BLaER1 (cell line): ENCODE measurements around the gene ESPN.
A peak's percentile ranks its signal among the peaks of the same experiment; 100 is the strongest.
"Not testable (repeated sequence)": the region's sequence is repeated elsewhere in the genome, so short reads cannot be mapped to it uniquely, and the experiment has no call there.

Experiments
- H3K27ac ChIP-seq: shearing (Covaris generic); formaldehyde crosslinking; 2 replicates; pipeline ENCODE4 v1.8.1; 2022
- H3K27me3 ChIP-seq: shearing (Covaris generic); formaldehyde crosslinking; 2 replicates; pipeline ENCODE4 v1.8.1; 2022
- H3K36me3 ChIP-seq: shearing (Covaris generic); formaldehyde crosslinking; 2 replicates; pipeline ENCODE4 v1.8.1; 2022
- H3K4me1 ChIP-seq: shearing (Covaris generic); formaldehyde crosslinking; 2 replicates; pipeline ENCODE4 v1.8.1; 2022
- H3K4me2 ChIP-seq: shearing (Covaris generic); formaldehyde crosslinking; 2 replicates; pipeline ENCODE4 v1.8.1; 2022
- H3K4me3 ChIP-seq: shearing (Covaris generic); formaldehyde crosslinking; 2 replicates; pipeline ENCODE4 v1.8.1; 2022
- H3K9ac ChIP-seq: shearing (Covaris generic); formaldehyde crosslinking; 2 replicates; pipeline ENCODE4 v1.8.1; 2022
- H3K9me3 ChIP-seq: shearing (Covaris generic); formaldehyde crosslinking; 2 replicates; pipeline ENCODE4 v1.8.1; 2022
- H4K20me1 ChIP-seq: shearing (Covaris generic); formaldehyde crosslinking; 2 replicates; pipeline ENCODE4 v1.8.1; 2022
- Cebpa-rat ChIP-seq: shearing (Covaris generic); IDR thresholded peaks from 2 replicates; pipeline ENCODE4 v1.8.1; 2022

The ESPN gene

DNA sequence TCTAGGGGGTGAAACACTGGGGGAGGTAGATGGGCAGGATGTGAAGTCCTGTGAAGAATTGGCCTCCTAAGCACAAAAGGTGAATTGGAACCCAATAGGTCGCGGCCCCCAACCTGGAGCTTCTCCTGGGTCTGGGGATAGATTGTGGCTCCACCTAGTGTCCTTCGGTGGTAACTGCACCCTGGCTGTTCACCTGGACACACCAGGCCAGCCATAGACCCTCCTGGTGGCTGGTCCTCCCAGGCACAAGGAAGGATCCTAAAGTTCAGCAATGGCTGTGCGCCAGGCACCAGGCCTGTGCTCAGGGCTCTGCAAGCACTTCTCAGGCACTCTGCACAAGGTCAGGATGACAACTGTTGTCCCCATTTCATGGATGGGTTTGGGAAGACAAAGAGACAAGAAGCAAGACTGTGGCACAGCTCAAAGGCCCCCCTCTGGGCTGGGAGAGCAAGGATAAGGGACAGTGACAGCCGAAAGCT is 13.5 kb downstream of the ESPN start:
- no peak overlapping the region for H3K4me3 ChIP-seq
- H3K36me3 ChIP-seq, result no peaks in the 10 kb centered on the region
- peaks cover 24% of the 10 kb centered on the region for H3K27me3 ChIP-seq
- peaks cover 52% of the 10 kb centered on the region for H3K4me1 ChIP-seq
- no peaks in the 10 kb centered on the region for H3K9me3 ChIP-seq
- H3K27ac ChIP-seq, result no peak overlapping the region
- no peak for TF ChIP-seq Cebpa-rat
- H4K20me1 ChIP-seq, result no peaks in the 10 kb centered on the region; the same call in 1 of the 2 replicates
- H3K9ac ChIP-seq, result 0 out of 2 replicates have a peak overlapping the region, but pooled peaks have one; percentile 4
- H3K4me2 ChIP-seq, result peak overlapping the region; percentile 82

DNA sequence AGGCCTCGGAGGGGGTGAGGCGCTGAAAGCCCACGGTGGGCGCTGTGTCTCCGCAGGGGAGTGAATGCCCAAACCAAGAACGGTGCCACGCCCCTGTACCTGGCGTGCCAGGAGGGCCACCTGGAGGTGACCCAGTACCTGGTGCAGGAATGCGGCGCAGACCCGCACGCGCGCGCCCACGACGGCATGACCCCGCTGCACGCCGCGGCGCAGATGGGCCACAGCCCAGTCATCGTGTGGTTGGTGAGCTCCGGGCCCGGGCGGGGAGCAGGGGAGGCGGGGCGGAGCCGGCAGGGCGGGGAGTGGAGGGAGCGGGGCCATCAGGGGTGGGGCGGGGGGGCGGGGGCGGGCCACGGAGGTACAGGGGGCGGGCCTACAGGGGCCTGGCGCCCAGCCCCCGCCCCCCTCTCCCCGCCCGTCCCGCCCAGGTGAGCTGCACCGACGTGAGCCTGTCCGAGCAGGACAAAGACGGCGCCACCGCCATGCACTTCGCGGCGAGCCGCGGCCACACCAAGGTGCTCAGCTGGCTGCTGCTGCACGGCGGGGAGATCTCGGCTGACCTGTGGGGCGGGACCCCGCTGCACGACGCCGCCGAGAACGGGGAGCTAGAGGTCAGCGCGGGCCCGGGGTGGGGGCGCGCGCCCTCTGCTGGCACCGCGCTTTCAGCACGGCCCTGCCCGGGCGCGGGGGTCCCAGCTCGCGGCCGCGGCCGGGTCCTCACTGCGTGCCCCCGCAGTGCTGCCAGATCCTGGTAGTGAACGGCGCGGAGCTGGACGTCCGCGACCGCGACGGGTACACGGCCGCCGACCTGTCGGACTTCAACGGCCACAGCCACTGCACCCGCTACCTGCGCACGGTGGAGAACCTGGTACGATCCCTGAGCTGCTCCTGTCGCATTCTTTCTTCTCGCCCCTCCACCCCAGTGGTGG is 15.9 kb downstream of the ESPN start:
- H3K27ac ChIP-seq, result no peak overlapping the region
- no peak overlapping the region for H3K9ac ChIP-seq
- H3K4me1 ChIP-seq, result peaks cover 41% of the 10 kb centered on the region
- H3K4me3 ChIP-seq, result peak overlapping the region; percentile 51
- H3K9me3 ChIP-seq, result no peaks in the 10 kb centered on the region
- H4K20me1 ChIP-seq, result no peaks in the 10 kb centered on the region; the same call in 1 of the 2 replicates
- no peak for TF ChIP-seq Cebpa-rat
- H3K27me3 ChIP-seq, result peaks cover 47% of the 10 kb centered on the region
- no peaks in the 10 kb centered on the region for H3K36me3 ChIP-seq
- H3K4me2 ChIP-seq, result peak overlapping the region; percentile 82

DNA sequence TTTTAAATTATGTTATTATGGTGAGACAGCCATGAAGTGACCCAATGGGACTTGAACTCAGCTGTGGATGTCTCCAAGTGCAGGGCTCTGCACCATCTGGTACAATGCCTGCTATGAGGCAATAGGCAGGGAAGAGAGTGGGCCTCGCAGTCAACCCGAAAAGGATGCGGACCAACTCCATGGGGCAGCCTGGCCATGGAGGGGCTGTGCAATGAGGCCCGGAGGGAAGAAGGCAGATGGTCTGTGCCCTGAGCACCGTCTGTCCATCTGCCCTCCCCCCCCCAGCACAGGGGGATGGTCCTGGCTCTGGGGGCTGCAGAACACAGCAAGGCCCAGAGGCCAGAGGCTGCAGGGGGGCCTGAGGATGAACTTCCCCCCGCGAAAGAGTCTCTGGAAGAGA is 17.0 kb downstream of the ESPN start:
- no peak for TF ChIP-seq Cebpa-rat
- Histone ChIP-seq H3K36me3 (no peaks in the 10 kb centered on the region), H3K4me3 (no peak overlapping the region), H3K4me2 (no peak overlapping the region), H4K20me1 (peaks cover 3% of the 10 kb centered on the region), H3K9ac (no peak overlapping the region), H3K9me3 (no peaks in the 10 kb centered on the region), H3K4me1 (peaks cover 42% of the 10 kb centered on the region), H3K27me3 (peaks cover 58% of the 10 kb centered on the region), H3K27ac (no peak overlapping the region)

DNA sequence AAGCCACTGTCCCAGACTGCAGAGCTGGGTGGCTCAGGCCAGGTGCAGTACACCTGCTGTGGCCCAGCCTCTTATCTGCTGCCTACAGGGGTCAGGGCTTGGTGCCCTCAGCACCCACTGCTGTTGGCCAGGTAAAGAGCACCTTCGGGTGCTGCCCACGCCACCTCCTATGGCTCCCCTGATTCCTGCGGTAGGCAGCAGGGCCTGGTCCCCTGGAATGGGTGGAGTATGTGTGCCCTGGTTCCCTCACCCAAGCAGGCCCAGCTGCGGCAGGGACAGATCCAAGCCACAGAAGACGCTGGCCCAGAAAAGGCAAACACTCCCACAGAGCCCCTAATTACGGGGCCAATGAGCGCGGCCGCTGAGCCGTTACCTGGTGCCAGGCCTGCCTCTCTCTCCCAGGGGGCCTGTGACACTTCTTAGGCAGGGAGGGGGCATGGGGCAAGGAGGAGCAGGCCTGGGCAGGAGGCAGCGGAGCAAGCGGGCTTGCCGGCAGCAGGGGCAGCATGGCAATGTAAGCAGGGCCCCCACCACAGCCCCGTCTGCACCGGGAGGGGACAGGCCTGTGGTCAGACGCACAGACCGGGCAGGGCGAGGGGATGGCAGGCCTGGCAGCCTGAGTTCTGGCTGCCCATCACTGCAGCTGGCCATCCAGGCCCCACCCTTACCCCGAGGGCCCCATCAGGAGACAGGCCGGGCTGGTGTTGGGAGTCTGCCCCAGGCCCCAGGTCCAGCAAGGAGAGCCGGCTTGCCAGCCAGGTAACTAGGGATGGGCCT is 19.0 kb downstream of the ESPN start:
- H3K9ac ChIP-seq, result no peak overlapping the region
- H4K20me1 ChIP-seq, result peaks cover 22% of the 10 kb centered on the region
- peaks cover 46% of the 10 kb centered on the region for H3K4me1 ChIP-seq
- H3K36me3 ChIP-seq, result no peaks in the 10 kb centered on the region
- no peaks in the 10 kb centered on the region for H3K9me3 ChIP-seq
- H3K27ac ChIP-seq, result no peak overlapping the region
- H3K4me2 ChIP-seq, result peak overlapping the region; percentile 34; the same call in 1 of the 2 replicates
- peaks cover 77% of the 10 kb centered on the region for H3K27me3 ChIP-seq
- TF ChIP-seq Cebpa-rat, result no peak
- no peak overlapping the region for H3K4me3 ChIP-seq

DNA sequence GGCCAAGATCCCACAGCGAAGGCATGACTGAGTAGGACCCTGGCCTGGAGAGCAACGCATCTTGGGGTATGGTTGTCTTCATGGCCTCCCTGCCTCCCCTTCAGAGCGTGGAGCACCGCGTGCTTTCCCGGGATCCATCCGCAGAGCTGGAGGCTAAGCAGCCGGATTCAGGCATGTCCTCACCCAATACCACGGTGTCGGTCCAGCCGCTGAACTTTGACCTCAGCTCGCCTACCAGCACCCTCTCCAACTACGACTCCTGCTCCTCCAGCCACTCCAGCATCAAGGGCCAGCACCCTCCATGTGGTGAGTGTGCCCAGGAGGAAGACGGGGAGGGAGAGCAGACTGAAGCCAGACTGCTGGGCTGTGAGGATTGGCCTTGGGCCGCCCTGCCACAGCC is 19.8 kb downstream of the ESPN start:
- no peak overlapping the region for H3K4me3 ChIP-seq
- no peak overlapping the region for H3K27ac ChIP-seq
- H3K27me3 ChIP-seq, result peaks cover 86% of the 10 kb centered on the region
- no peaks in the 10 kb centered on the region for H3K9me3 ChIP-seq
- no peak overlapping the region for H3K9ac ChIP-seq
- no peak for TF ChIP-seq Cebpa-rat
- H4K20me1 ChIP-seq, result peaks cover 31% of the 10 kb centered on the region
- H3K36me3 ChIP-seq, result no peaks in the 10 kb centered on the region
- peaks cover 39% of the 10 kb centered on the region for H3K4me1 ChIP-seq
- H3K4me2 ChIP-seq, result no peak overlapping the region

DNA sequence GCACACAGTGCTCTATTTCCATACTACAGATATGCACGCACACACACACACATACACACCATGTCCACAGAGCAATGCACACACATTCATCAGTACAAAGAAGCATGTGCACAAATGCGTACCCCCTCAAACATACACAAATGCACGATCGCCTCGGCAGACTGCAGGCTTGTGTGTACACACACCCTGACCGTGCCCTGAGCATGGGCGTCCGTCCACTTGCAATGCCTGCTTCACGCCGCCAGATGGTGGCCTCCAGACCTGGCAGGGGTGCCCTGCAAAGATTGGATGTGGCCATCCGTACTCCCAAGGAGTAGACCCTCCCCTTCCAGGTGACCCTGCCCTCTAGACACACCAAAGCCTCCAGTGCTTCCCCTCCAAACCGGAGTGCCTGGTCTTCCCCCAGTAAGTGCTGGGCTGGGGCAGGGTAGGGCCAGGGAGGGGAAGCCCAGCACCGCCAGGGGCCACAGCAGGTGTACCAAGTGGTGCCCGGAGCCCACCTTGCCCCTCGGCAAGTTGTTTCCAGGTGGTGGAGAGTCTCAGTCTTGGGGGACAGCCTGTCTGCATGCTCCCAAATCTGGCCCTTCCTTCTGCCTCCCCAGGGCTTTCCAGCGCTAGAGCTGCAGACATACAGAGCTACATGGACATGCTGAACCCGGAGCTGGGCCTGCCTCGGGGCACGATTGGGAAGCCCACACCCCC is 20.6 kb downstream of the ESPN start:
- Histone ChIP-seq H3K27ac (no peak overlapping the region), H3K9me3 (no peaks in the 10 kb centered on the region), H3K4me3 (no peak overlapping the region), H3K27me3 (peaks cover 94% of the 10 kb centered on the region), H3K9ac (no peak overlapping the region), H3K4me1 (peaks cover 31% of the 10 kb centered on the region), H4K20me1 (peaks cover 38% of the 10 kb centered on the region), H3K4me2 (no peak overlapping the region), H3K36me3 (no peaks in the 10 kb centered on the region)
- TF ChIP-seq Cebpa-rat, result no peak

DNA sequence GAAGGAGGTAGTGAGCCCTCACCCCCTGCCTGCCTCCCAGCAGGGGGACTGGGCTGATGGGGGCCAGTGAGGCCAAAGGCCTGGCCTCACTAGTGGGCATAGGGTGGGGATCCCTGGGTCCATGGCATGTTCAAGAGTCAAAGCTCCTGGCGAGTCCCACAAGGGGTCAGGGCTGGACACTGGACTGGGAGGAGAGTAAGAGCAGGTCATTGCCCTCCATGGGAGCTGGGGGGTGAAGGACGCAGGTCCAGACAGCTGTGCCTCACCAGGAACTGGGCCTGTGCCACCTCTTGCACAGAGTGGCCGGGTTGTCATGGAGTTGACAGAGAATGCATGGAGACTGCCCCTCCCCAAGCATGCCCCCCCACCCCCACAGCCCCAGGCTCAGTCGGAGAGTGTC is 21.4 kb downstream of the ESPN start:
- peaks cover 40% of the 10 kb centered on the region for H4K20me1 ChIP-seq
- peaks cover 97% of the 10 kb centered on the region for H3K27me3 ChIP-seq
- H3K4me1 ChIP-seq, result peaks cover 31% of the 10 kb centered on the region
- H3K27ac ChIP-seq, H3K4me2 ChIP-seq, H3K9me3 ChIP-seq, H3K4me3 ChIP-seq, H3K36me3 ChIP-seq, H3K9ac ChIP-seq: not testable (repeated sequence)

DNA sequence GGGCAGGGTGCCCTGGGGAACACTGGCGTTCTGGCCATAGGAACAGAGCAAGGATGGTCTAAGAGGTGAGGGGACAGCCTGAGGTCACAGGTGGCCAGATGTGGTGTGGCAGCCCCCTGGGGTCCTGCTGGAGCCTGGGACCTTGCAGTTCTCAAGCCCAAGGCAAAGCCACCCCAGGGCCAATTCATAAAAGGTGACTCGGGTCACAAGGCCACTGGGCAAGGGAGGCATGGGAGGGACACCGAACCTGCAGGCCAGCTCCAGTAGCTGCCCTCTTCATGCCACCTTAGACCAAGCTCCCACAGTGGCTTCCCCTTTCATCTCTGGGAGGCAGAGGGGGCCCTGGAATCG is 22.1 kb downstream of the ESPN start:
- no peak overlapping the region for H3K27ac ChIP-seq
- TF ChIP-seq Cebpa-rat, result no peak
- no peaks in the 10 kb centered on the region for H3K9me3 ChIP-seq
- H3K4me3 ChIP-seq, result peak overlapping the region; percentile 56
- peak overlapping the region; percentile 81 for H3K4me2 ChIP-seq
- H3K36me3 ChIP-seq, result no peaks in the 10 kb centered on the region
- H4K20me1 ChIP-seq, result peaks cover 44% of the 10 kb centered on the region
- peaks cover 31% of the 10 kb centered on the region for H3K4me1 ChIP-seq
- H3K27me3 ChIP-seq, result peaks cover 97% of the 10 kb centered on the region
- no peak overlapping the region for H3K9ac ChIP-seq

DNA sequence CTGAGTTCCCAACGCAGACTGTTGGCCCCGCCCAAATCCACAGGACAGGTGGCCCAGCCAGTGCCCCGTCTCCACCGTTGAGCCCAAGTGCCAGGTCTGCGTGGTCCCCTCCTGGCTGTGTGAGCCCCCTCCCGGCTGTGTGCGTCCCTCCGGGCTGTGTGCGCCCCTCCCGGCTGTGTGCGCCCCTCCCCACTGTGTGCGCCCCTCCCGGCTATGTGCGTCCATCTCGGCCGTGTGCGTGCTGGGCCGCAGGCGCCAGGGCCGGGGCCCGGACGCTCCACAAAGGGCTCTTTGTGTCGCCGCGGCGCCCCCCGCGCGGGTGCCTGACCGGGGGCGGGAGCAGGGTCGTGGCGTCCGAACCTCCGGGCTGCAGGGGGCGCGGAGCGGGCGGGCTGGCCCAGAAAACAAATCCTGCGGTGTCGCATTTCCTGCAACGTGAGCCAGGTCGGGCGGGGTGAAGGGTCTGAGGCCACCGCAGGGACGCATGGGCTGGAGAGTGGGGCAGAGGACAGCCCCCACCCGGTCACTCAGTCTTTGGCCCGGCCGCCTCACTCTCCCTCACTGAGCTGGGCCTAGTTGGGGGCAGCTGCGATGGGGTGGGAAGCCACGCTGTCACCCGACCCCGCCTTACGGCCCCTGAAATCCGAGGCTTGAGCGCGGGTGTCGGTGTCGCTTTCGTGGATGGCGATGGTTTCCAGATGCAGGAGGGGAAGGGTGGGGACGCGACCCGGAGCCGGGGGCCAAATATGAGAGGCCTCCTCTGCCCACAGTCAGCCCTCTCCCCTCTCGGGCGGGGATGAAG is 22.6 kb downstream of the ESPN start:
- H3K9me3 ChIP-seq, result no peaks in the 10 kb centered on the region
- H3K4me2 ChIP-seq, result peak overlapping the region; percentile 81
- no peak overlapping the region for H3K9ac ChIP-seq
- peaks cover 44% of the 10 kb centered on the region for H4K20me1 ChIP-seq
- H3K27ac ChIP-seq, result no peak overlapping the region
- H3K27me3 ChIP-seq, result peaks cover 97% of the 10 kb centered on the region
- H3K4me3 ChIP-seq, result peak overlapping the region; percentile 56
- peaks cover 31% of the 10 kb centered on the region for H3K4me1 ChIP-seq
- TF ChIP-seq Cebpa-rat, result no peak
- H3K36me3 ChIP-seq, result no peaks in the 10 kb centered on the region
